Glomerular endothelial cell (primary cell): ENCODE measurements around the gene SYTL2. TPM values are rescaled to one million over a fixed set of nuclear protein-coding genes. Genes with fewer than 3 reads are reported as not detected.
"Not testable (repeated sequence)": the region's sequence is repeated elsewhere in the genome, so short reads cannot be mapped to it uniquely, and the experiment has no call there.

Source experiments
- DNase-seq: peaks from one replicate; pipeline ENCODE4 v3.0.0-alpha.2; 2011; ENCODE audit warnings: low read depth, low spot score; ENCODE audit errors: extremely low read depth
- total RNA-seq: library from RNA; depleted of rRNA; stranded (reverse); fragments of >200 nt; gene quantifications from 2 replicates; pipeline ENCODE4 v1.2.3, GENCODE V29; 2015

SYTL2 gene
- total RNA-seq, 1 donor from 2014 or later, result 9.3 TPM

DNA sequence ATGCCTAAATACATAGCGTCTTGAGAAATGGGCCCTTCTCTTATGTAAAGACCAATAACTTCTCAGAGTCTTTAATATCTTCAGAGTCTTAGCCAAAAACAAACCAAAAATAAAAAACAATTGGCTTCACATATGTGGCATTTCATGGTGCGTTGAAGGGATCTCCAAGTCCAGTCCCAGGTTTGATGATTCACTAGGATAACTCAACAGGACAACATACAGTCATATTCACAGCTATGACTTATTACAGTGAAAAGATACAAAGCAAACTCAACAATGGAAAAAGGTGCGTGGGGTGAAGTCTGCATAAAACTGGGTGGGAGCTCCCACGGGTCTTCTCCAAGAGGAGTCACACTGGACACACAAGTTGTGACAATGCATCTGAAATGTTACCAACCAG, 12.6 kb downstream of the SYTL2 start:
- DNase-seq, result no peak

DNA sequence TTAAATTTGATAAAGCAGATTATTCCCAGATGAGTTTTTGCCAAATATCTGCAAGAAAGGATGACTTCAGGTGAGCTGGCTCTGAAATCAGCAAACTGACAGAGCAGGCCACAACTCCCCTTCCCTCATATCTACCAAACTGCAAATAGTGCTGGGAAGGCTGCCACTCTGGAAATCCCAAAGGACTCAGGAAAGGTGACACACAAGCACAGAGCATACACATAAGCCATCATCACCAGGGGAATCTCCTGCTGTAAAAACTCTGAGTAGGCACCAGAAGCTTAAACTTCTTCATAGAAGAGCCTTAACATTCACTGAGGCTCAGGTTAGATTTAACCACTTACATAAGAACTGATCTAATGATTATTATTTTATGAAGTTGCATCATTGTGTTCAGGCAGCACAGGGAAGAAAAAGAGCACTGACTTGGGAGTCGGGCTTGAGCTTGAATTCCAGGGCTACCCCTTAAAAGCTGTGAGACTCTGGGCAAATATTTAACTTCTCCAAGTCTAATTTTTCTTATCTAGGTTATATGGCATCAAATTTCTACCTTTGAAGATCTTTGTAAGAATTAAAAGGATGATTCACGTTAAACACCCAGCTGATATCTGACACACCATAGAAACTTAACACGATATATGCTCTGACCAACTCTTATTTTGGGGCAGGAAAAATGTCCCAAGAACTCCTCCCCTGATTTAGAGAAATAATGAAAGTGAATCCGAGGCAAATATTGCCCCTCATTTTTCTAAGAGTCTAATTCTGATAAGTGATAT, 15.0 kb downstream of the SYTL2 start:
- DNase-seq, result no peak

- no peak for DNase-seq
Measured at GRCh38 chr11:85791409-85791990, 19.4 kb downstream of the SYTL2 start.

- peak; percentile 31 for DNase-seq
Measured at GRCh38 chr11:85787809-85788760, 22.9 kb downstream of the SYTL2 start.

GRCh38 chr11:85787168-85787567, 23.8 kb downstream of the SYTL2 start:
- no peak for DNase-seq

DNA sequence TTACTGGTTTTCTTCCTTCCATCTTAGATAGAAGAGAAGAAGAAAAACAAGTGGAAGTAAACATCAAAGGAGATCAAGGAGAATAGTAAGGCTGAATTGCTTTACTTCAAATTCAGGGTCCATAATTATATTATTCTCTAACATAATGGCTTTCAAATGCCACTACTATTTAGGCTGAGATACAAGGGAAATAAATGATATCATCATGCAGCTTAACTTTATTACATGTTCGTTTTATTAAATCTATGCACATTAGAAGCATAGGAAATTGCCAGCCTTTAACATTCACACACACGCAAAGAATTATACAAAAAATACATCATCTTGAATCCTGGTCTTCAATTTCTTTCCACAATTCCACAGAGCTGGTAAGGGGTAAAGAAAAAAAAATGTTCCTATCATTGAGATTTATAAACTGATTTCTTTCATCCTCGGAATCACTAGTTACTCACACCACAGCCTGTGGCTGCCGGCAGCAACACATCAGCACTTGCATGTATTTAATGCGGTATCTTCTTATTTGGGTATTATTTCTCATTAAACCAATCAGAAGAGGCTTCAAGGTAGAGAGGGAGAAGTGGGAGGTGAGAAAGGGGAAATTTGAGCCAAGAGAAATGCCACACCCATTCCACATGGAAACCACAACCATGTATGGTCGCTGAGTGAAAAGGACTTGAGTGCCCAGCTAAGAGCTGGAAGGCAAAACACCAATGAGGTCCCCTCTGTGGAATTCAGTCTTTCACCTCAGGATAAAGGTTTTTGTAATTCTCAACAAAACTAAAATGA, 26.3 kb downstream of the SYTL2 start:
- no peak for DNase-seq

DNA sequence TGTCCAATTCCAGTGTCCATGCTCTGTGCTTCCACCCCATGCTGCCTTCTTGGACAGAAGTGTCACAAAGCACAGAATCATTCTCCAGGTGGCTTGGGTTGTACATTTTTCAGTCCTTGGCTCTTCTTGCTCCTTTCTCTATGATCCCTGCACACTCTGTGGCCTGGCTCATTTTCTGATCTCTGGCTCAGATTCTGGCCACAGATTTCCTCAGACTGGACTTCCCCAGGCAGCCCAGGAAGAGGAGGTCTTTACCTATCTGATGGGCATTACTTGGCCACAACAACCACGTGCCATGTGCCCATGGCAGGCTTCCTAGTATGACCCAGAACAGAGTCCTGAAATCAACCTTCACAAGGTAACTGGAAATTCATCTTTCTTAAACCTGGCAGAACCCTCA, 27.2 kb downstream of the SYTL2 start:
- no peak for DNase-seq

DNA sequence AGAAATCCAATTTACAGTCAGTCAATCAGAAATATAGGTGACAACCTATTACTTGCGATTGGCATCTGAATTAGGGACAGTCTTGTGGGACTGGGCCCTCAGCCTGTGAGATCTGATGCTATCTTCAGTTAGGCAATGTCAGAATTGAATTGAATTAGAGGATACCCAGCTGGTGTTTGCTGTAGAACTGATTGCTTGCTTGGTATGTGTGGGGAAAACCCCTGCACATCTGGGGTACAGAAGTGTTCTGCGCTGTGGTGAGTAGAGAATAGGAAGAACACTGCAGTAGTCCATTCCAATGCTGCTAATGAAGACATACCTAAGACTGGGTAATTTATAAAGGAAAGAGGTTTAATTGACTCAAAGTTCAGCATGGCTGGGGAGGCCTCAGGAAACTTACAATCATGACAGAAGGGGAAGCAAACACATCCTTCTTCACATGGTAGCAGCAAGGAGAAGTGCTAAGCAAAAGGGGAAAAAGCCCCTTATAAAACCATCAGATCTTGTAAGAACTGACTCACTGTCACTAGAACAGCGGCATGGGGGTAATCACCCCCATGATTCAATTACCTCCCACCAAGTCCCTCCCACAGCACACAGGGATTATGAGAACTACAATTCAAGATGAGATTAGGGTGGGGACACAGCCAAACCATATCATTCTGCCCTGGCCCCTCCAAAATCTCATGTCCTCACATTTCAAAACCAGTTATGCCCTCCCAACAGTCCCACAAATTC, 30.0 kb downstream of the SYTL2 start:
- not testable (repeated sequence) for DNase-seq

DNA sequence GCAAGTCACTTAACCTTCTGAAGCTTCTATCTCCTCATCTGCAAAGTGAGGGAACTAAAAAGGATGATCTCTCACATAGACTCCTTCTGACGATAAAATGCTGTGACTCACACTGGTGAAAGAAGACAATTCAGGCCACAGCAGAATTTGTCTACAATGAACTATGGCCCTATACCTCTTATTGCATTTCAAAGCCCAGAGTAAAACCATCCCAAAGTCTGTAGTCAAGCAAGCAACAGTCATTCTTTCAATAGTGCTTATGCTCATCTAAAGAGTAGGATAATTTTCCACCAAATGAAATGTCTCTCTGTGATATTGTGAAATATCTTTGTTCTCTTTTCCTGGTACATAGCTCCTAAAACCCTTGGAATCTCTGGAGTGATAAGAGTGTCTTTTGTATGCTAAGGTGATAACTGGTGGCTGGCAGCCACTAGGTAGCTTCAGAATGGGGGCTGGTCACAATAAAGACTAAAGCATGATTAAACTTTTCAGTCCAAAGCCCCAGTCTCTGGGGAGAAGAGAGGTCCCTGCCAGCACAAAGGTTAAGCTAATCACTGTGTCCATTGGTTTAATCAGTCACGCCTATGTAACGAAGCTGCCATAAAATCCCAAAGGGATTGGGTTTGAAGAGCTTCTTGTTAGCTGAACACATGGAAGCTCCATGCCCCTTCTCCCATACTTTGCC, 30.8 kb downstream of the SYTL2 start:
- DNase-seq, result no peak

DNA sequence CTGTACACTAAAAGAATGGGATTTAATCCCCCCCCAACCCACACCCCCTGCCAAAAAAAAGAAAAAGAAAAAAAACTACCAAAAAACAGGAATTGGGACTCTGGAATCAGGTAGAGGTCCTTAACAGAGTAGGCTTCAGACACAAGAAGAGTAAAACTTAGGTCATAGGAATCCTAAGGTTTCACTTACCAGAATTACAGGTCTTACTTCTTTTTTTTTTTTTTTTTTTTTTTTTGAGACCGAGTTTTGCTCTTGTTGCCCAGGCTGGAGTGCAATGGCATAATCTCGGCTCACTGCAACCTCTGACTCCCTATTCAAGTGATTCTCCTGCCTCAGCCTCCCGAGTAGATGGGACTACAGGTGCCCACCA, 33.4 kb downstream of the SYTL2 start:
- DNase-seq, result not testable (repeated sequence)

- DNase-seq, result no peak
Measured at GRCh38 chr11:85776951-85777602, 33.9 kb downstream of the SYTL2 start.

- no peak for DNase-seq
Measured at GRCh38 chr11:85774256-85775101, 36.5 kb downstream of the SYTL2 start.

GRCh38 chr11:85772695-85773094, 38.2 kb downstream of the SYTL2 start:
- no peak for DNase-seq

DNA sequence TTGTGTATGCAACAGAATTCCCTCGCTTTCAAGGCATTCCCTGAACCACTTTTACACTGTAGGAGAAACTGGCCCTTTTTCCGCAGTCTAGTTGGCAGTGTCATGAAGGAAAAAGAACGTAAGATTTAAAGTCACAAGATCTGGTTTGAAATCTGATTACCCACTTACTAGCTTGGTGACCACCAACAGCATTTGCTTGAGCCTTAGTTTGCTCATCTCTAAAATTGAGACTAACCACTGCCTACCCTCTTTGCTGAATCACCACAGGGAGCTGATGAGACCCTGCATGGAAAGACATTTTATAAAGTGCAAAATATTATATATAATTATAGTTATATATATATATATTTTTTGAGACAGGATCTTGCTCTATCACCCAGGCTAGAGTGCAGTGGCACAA, 39.4 kb downstream of the SYTL2 start:
- DNase-seq, result no peak

DNA sequence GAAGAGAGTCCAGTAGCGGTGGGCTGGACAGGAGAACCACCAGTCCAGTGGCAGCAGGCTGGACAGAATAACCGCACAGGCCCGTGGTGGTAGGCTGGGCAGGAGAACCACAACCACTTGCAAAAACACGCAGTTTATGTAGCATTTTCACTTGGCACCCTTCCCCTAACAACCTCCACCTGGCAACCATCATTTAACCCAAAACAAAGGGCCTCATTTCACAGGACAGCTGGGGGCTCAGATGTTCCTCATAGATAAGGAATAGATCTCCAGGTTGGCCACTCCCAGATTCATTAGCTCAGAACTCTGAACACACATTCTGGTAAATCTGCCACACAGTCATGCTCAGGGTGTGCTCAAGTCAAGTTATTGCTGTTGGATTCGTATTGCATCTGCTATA, 41.2 kb downstream of the SYTL2 start:
- DNase-seq, result no peak

DNA sequence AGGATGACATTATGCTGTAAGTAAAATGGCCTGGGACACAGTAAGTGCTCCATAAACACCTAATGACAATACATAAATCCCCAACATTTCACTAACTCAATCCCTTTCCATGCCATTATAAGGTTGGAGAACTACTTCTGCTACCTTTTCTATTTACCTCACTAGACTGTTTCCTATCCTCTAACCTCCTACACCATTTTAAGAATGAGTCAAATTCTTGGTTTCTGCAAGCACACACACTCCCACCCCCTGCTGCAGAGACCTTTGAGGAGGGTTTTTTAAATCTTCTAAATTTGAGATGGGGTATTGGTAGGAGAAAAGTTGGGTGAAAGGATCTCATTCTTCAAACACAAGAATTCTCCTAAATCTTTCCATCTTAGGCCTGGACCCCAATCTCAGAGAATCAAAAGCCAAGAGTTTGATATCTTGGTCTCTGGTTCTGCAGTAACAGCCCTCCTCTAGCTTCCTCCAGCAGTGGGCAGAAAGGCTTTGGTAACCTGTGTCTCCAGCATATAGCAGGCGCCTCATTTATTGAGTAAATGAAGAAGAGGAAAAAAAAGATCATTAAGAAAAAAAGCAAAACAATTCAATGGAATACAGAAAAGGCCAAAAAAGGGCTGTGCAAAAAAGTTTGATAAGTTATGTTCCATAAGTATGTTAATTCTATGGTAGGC, 42.3 kb downstream of the SYTL2 start:
- DNase-seq, result no peak

DNA sequence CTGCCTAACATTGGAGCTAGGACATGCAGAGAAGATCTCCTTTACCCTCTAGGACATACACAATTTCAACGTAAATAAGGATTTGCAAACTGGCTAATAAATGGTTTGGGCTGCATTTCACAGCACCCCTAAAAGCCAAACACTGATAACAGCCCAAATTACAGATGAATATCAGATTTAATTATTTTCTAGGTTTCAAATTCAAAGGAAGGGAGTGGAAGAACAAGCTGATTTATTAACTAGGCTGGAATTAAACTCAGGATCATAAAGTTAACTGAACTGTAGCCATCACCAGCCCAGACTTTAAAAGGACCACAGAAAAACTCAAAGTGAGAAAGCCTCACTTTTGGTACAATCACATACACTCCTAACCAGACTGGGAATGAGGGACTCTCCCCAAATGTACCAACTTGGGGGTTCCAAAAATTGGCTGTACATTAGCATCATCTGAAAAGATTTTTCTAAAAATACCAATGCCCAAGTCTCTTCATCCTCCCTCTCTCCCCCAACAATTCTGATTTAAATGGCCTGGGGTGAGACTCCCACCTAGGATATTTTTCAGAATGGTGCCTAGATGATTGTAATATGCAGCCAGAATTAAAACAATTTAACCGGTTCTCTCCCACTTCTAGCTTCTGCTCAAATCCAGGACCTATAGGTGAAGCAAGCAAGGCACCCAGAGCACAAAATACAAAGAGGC, 43.5 kb downstream of the SYTL2 start:
- no peak for DNase-seq
